HG02852 (cell line): ENCODE measurements around the gene POFUT2.

Source experiments
- ATAC-seq: cut with Tn5 transposase; IDR thresholded peaks from one replicate; pipeline ENCODE4 v1.9.1; 2021; ENCODE audit warnings: mild to moderate bottlenecking, moderate library complexity; ENCODE audit not compliant: unreplicated experiment

Gene POFUT2

DNA sequence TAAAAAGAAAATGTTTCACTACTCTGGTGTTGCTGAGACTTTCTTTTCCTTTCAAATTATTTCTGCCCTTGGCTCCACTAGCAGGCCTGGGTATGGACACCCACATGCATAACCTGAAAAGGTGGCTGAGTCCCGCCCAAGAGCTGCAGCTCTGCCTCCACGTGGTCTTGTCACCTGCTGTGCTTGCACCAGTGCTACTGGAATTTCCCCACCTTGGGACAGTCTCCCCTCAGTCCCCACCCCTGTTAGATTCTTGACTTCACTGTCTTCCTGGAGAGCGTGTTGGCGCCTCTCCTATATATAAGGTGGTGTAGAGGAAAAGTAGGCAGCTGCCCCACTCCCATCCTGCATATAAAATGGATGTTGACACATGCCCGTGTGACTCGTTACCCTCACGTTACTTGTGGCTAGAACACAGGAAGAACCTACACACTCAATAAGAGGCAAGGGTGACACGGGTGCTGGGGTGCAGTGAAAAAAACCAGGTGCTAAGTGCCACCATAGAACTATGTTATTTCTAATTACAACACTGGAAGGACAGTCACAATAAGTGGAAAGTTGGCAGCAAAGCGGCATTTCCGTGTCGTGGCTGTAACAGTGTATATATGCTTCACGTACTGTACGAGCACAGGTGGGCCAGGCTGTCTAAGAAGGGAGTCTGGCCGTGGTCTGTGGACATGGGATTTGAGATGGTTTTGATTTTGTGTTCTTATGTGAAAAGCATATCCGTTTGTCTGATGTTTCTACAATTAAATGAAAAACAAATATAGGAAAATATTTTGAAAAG lies 61.0 kb downstream of the POFUT2 start:
- no peak for ATAC-seq

DNA sequence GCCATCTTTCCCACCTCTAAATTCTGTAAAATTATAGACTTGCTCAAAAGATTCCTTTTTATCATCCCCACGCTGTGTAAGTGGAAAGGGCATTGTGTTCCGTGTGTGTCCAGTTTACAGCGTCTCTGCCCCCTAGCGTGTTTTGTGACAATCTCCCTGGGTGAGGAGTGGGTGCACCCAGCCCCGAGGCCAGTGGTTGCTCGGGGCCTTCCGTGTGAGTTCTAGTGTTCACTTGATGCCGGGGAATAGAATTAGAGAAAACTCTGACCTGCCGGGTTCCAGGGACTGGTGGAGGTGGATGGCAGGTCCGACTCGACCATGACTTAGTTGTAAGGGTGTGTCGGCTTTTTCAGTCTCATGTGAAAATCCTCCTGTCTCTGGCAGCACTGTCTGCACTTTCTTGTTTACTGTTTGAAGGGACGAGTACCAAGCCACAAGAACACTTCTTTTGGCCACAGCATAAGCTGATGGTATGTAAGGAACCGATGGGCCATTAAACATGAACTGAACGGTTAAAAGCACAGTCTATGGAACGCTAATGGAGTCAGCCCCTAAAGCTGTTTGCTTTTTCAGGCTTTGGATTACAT lies 61.9 kb downstream of the POFUT2 start:
- ATAC-seq, result no peak

DNA sequence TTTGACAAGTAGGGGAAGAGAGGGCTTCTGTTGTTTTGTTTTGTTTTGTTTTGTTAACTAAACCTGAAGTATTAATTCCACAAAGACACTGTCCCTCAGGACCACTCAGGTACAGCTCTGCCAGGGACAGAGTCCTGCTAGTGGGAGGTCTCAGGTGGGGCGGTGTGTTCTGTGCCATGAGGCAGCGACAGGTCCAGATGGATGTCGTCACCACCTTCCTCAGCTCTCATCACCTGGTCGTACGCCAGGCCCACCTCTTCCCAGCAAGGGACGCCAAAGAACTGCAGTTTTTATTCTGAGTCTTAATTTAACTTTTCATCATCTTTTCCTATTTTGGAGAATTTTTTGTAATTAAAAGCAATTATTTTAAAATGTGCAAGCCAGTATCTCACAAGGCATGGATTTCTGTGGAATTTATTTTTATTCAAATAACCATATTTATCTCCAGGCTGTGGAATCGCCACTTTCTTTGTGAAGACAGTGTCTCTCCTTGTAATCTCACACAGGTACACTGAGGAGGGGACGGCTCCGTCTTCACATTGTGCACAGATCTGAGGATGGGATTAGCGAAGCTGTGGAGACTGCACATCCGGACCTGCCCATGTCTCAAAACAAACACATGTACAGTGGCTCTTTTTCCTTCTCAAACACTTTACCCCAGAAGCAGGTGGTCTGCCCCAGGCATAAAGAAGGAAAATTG lies 62.5 kb downstream of the POFUT2 start:
- ATAC-seq, result no peak

DNA sequence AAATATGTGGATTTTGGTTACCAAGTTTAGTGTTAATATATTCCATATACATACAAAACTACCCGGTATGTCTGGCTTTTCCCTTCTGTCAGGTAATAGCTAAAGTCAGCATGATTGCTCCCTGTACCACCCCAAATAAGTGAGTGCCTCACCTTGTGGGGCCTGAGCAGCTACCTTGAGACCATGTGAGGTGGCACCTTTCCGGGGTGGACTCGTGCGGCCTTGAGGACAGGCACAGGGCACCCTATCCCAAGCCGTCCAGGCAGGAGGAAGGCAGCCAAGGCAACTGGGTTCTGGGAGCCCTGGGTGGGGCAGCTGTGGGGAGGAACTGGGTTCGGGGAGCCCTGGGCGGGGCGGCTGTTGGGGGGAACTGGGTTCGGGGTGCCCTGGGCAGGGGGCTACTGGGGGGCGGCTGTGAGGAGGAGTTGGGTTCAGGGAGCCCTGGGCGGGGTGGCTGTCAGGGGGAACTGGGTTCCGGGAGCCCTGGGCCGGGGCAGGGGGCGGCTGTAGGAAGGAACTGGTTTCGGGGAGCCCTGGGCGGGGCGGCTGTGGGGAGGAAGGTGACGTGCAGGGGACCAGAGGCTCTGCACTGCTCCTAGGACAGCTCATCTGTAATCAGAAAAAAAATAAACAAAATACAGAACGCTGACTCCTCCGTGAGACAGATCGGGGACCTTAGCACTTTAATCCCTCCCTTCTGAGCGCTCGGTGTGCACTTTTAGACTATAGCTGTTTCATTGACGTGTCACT lies 63.3 kb downstream of the POFUT2 start:
- ATAC-seq, result no peak

DNA sequence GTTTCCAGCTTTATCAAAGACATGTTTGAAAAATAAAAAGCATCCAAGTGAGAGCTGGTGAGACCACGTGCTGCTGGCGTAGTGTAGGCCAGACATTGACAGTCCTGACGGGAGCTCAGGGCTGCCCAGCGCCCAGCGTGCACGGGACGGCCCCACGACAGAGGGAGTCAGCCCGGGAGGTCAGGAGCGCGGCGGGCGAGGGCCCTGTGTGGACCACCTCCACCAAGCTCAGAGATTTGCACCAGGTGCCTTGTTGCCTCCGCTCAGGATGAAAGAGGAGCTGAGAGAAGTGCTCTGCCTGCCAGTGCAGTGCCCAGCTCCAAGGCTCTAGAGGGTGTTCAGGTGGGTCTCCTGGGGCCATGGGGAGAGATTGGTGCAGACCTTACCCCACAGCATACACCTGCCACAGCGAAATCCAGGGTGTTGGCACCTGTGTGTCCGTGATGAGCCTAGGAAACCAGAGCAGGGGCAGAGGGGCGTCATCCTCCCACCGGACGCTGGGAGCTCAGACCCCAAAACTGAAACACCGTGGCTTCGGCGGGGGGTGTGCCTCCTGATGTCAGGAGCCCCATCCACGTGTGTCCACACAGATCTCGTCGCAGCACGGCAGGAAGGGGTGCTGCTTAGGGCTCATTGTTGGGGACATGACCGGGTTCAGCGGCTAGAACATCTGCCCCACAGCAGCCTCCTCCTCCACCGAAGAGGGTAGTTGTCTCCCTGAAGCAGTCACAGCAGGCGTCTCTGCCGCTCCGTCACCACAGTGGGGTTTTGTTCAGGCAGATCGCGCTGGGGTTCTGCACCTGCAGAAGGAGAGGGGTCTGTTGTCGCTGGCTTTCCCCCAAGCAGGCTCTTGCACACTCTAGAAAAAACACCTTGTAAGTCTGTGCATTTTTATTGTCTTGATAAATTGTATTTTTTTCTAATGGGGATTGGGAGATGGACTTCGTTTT lies 64.2 kb downstream of the POFUT2 start:
- no peak for ATAC-seq

DNA sequence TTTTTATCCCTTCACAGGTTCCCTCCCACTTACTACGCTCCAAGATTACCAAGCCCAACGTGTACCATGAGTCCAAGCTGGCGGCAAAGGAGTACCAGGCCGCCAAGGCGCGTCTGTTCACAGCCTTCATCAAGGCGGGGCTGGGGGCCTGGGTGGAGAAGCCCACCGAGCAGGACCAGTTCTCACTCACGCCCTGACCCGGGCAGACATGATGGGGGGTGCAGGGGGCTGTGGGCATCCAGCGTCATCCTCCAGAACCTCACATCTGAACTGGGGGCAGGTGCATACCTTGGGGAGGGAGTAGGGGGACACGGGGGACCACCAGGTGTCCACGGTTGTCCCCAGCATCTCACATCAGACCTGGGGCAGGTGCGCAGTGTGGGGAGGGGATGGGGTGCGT lies 65.7 kb downstream of the POFUT2 start:
- ATAC-seq, result no peak

DNA sequence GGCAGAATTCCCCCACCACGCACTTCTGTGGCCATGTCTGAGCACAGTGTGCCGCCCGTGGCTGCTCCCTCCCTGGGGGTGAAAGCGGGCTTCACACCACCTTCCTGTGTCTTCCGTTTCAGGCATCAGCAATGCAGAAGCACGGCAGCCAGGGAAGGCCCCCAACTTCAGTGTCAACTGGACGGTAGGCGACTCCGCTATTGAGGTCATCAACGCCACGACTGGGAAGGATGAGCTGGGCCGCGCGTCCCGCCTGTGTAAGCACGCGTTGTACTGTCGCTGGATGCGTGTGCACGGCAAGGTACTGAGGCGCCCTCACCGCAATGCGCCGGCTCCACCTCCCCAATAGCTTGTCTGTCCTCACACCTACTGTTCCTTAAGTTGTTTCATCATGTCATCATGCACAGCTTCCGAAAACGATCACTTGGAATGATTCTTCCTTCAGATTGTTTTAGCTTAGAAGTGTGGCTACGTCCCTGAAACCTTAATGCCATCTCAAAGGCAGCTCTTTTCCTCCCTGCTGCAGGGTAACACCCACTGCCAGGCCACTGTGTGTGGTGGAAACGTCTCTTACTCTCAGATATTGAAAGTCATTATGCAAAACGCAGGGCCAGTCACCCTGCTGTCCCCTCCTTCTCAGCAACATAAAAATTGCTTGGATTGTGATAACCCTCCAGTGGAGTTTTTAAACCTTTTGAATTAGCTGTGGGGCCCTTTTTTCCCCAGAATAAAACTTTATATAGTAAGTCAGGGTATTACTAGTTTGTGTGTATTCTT lies 66.8 kb downstream of the POFUT2 start:
- ATAC-seq, result no peak

DNA sequence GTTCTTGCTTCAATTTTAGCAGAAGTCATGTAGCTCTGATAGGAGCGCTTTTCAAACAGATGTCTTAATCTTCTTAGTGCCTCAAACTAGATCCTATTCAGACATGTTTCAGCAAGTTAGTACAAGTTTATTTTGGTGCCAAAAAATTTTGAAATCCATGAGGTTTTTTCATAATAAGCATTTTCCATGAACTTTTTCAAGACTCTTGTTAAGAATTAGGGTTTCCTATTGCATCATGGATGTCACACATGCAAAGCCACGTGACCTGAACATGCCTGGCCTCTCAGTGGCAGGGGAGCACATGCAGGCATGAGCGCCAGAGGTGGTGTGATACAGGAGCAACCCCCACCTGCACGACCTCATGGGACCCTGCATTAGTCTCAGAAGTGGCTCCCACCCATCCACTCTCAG lies 67.6 kb downstream of the POFUT2 start:
- ATAC-seq, result no peak

DNA sequence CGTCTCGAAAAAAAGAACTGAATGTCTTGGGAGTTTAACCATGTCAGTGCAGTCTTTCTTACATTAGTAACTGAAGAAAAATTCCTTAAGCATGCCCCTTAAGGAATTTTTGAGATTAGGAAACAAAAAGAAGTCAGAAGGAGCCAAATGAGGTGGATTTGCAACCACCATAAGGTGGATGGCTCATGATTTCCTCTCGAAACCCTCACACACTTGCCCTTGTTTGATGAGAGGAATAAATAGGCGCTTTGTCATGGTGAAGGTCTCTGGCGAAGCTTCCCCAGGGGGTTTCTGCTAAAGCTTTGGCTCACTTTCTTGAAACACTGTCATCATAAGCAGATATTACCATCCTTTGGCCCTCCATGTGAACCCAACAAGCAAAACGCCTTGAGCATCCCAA lies 68.2 kb downstream of the POFUT2 start:
- ATAC-seq, result no peak

DNA sequence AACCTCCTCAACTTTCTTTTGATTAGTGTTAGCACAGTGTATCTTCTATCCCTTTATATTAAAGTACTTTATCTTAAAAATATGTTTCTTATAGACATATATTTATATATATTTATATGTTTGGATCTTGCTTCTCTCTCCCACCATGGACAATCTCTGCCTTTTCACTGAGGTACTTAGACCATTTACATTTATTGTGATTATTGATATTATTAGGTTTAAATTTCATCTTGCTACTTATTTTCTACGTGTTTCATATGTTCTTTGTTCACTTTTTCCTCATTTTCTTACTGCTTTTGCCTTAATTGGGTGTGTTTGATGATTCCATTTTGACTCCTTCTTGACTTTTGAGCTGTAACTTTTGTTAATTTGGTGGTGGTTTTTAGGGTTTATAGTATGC lies 70.7 kb downstream of the POFUT2 start:
- ATAC-seq, result no peak

DNA sequence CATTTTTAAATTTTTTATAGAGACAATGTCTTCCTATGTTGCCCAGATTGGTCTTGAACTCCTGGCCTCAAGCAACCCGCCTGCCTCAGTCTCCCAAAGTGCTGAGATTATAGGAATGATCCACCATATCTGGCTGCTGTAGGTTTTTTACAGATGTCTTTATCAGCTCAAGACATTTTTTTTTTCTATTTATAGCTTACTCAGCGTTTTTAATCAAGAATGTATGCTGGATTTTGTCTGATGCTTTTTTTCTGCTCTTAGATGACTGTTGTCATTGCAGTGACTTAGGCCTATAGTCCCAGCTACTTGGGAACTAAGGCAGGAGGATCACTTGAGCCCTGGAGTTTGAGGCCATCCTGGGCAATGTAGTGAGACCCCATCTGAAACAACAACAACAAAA lies 72.5 kb downstream of the POFUT2 start:
- ATAC-seq, result no peak
